Left lung (tissue), 10 donors: ENCODE results near the gene IL17RD. TPM values are rescaled to one million over a fixed set of nuclear protein-coding genes. Genes with fewer than 3 reads are reported as not detected.
A peak's percentile ranks its signal among the peaks of the same experiment; 100 is the strongest.

Experiments
- ATAC-seq: fragments of 200-7000 bp; cut with Tn5 transposase; one replicate; pipeline ENCODE4 v1.9.1; 2020; ENCODE audit warnings: moderate library complexity
- DNase-seq, 4 donors: peaks; one replicate each; pipeline ENCODE4 v3.0.0-alpha.2; 2013 to 2020
- H3K27ac ChIP-seq, 2 donors: fragments of 200-600 bp; sonication (generic) in 1 of 2; one replicate each; pipeline versions ENCODE4 v1.5.0 to v1.8.0; 2020 to 2021
- H3K27me3 ChIP-seq, 2 donors: fragments of 200-600 bp; sonication (generic) in 1 of 2; one replicate each; pipeline versions ENCODE4 v1.5.0 to v1.8.0; 2020 to 2021
- H3K36me3 ChIP-seq, 2 donors: fragments of 200-600 bp; sonication (generic) in 1 of 2; one replicate each; pipeline versions ENCODE4 v1.5.0 to v1.8.0; 2020 to 2021
- H3K4me1 ChIP-seq, 2 donors: fragments of 200-600 bp; one replicate each; pipeline ENCODE4 v1.8.0; 2021
- H3K4me3 ChIP-seq, 2 donors: fragments of 200-600 bp; sonication (generic) in 1 of 2; one replicate each; pipeline versions ENCODE4 v1.5.0 to v1.8.0; 2020 to 2021; ENCODE audit warnings: mild to moderate bottlenecking in 1 of 2
- H3K9me3 ChIP-seq, 2 donors: fragments of 200-600 bp; sonication (generic) in 1 of 2; one replicate each; pipeline versions ENCODE4 v1.5.0 to v1.8.0; 2020 to 2021
- intact Hi-C, 2 donors: fragments of 100-400 bp; cut with DNase I; formaldehyde crosslinking; loops; one replicate each; pipeline versions ENCODE4 v1.11.2 to v1.14.2; 2022
- polyA plus RNA-seq, 6 donors: library from polyadenylated mRNA; unstranded; fragments of 120-200 nt; gene quantifications; one replicate each; pipeline ENCODE4 v1.2.1, GENCODE V29; 2013; ENCODE audit not compliant: insufficient read length in 6 of 6
- total RNA-seq, 2 donors: library from RNA; stranded (reverse); fragmentation: NEBNext Ultra II Directional; extraction: Animal tissue kit (Norgen Biotek cat#: 25700); gene quantifications; one replicate each; pipeline ENCODE4 v1.2.1, GENCODE V29; 2021
- TF ChIP-seq, protein P1 (sequence below), 2 donors: fragments of 200-600 bp; sonication (generic) in 1 of 2; IDR thresholded peaks; one replicate each; pipeline versions ENCODE4 v1.5.0 to v1.8.0; 2021; ENCODE audit warnings: antibody characterized with exemption in 2 of 2
- donor health status: DM: no; HTN: yes; CAD: no.
- donor health status: DM: no; HTN: no; CAD: no.

The IL17RD gene
- total and polyA plus RNA-seq, 8 donors = 1.1 to 14.3 (median 11.1) TPM

DNA sequence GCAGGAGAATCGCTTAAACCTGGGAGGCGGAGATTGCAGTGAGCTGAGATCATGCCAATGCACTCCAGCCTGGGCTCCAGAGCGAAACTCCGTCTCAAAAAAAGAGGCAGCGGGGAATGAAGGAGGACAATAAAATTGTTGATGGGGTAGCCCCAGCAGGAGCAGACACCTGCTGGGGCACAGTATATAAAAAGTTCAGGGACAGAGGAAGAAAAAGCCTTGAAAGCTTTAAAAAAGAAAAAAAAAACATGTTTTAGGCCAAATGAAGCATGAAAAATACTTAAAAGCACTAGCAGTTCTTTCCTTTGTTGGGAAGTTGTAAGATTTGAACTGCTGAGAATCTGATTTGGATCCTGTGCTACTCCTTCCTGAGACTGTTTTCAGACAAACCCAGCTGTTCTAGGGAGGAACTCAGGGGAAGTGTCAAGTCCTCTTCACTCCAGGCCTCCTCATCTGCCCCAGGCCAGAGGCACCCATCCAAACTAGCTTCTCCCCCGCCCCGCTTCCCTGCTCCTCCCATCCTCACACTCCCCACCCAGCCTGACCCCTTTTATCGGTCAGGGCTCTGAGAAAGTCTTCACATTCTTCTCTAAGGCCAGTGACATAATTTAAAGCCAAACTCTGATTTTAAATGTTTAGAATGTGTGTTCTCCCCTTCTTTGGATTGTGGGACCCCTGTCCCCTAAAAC lies 4.9 kb downstream of the IL17RD start:
- TF ChIP-seq, protein P1, sequence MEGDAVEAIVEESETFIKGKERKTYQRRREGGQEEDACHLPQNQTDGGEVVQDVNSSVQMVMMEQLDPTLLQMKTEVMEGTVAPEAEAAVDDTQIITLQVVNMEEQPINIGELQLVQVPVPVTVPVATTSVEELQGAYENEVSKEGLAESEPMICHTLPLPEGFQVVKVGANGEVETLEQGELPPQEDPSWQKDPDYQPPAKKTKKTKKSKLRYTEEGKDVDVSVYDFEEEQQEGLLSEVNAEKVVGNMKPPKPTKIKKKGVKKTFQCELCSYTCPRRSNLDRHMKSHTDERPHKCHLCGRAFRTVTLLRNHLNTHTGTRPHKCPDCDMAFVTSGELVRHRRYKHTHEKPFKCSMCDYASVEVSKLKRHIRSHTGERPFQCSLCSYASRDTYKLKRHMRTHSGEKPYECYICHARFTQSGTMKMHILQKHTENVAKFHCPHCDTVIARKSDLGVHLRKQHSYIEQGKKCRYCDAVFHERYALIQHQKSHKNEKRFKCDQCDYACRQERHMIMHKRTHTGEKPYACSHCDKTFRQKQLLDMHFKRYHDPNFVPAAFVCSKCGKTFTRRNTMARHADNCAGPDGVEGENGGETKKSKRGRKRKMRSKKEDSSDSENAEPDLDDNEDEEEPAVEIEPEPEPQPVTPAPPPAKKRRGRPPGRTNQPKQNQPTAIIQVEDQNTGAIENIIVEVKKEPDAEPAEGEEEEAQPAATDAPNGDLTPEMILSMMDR (IDR thresholded peaks at IDR 0.05) = no peak
- DNase-seq = no peak
- no peak overlapping the region for H3K4me3 ChIP-seq
- H3K9me3 ChIP-seq = no peaks in the 10 kb centered on the region
- no peak overlapping the region for H3K27ac ChIP-seq
- H3K4me1 ChIP-seq = peaks cover 0 to 14% of the 10 kb centered on the region in 2 donors
- H3K27me3 ChIP-seq = peaks cover 0 to 81% of the 10 kb centered on the region in 2 donors
- no peak for ATAC-seq
- H3K36me3 ChIP-seq = no peaks in the 10 kb centered on the region
- intact Hi-C loops = no loop called here

DNA sequence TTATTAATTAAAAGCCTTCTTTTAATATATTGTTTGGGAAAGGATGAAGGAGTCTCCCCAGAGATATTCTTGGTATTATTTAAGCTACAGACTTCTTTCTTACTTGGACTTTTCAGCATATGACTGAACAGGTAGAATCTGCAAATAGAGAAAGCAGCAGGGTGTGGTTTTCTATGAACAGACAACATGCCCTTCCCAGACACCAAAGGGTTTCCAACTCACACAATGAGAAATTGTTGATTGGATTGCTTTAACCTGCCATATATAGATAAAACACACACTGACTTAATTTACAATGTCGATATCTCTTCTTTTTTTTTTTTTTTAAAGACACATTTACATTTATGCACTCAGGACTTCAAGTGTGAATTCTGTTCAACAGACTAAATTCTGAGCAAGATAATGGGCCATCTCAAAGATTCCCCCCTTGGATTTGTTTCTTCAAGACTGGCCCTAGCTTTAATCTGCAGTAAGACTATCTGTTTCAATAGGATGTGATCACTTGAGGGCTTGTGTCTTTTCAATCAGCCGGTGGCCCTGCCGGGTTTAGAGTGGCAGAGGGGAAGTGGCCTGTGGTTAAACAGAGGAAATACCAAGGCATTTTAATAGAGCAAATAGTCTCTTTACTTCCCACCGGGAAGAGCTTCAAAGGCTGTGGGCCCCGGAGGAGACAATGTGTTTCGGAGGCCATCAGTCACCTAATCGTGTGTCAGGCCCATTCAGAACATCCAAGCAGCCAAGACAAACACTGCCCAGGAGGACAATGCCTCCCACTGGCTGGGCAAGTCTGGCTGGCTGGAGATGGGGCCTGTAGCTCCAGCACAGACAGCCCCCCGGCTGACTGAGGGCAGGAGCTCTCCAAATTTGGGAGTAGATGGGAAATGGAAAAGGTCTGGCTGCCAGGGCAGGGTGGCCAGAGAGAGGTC lies 6.1 kb downstream of the IL17RD start:
- TF ChIP-seq, protein P1 (IDR thresholded peaks at IDR 0.05) = no peak
- H3K4me1 ChIP-seq = peaks cover 0 to 4% of the 10 kb centered on the region in 2 donors
- no peak for DNase-seq
- H3K4me3 ChIP-seq = no peak overlapping the region
- no peaks in the 10 kb centered on the region for H3K9me3 ChIP-seq
- H3K36me3 ChIP-seq = no peaks in the 10 kb centered on the region
- no peak for ATAC-seq
- H3K27ac ChIP-seq = no peak overlapping the region
- H3K27me3 ChIP-seq = peaks cover 0 to 75% of the 10 kb centered on the region in 2 donors
- intact Hi-C loops = no loop called here

DNA sequence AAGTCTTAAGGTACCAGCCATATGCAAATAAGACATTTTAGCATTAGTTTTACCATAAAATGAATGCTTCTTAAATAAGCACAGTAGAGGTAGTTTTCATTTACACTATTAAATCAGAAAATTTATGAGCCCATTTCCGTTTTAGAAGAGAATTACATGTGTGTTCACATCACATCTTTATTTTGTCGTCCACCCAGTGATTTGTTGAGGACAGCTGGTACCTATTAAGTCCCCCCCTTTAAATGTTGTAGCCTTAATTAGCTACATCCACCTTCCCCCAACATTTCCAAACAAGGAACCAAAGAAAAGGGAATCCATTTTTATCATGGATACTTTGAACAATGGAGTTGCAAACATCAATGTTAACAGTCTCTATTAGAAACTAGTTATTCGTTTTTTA lies 6.8 kb downstream of the IL17RD start:
- DNase-seq (no peak), ATAC-seq (no peak)
- Histone ChIP-seq H3K36me3 (no peaks in the 10 kb centered on the region), H3K9me3 (no peaks in the 10 kb centered on the region), H3K4me3 (no peak overlapping the region), H3K27me3 (peaks cover 0 to 69% of the 10 kb centered on the region in 2 donors), H3K27ac (no peak overlapping the region), H3K4me1 (no peaks in the 10 kb centered on the region)
- intact Hi-C loops = no loop called here
- TF ChIP-seq, protein P1 (IDR thresholded peaks at IDR 0.05) = no peak

DNA sequence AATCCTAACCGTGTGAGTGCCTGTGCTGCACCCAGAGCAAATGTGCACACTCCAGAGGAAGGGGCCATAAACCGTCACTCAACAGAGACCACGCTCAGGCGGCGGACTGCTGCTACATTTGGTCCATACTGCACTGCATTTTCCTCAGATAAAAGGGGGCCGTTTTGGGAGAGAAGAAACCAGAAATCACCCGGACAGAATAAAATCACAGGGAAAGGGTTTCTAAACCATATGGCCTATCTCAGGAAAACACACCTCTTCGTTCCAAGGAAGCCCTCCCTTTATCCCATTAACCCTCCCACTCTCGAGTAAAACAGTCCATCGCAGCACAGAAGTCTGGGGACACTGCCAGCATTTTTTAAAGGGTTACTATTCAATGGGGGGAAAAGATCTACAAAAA lies 7.6 kb downstream of the IL17RD start:
- Histone ChIP-seq H3K27me3 (peaks cover 0 to 61% of the 10 kb centered on the region in 2 donors), H3K27ac (no peak overlapping the region), H3K36me3 (no peaks in the 10 kb centered on the region), H3K4me3 (no peak overlapping the region), H3K9me3 (no peaks in the 10 kb centered on the region), H3K4me1 (no peaks in the 10 kb centered on the region)
- DNase-seq = peak in 1 of 4 donors; percentile 50
- ATAC-seq = no peak
- intact Hi-C loops = no loop called here
- TF ChIP-seq, protein P1 (IDR thresholded peaks at IDR 0.05) = no peak

DNA sequence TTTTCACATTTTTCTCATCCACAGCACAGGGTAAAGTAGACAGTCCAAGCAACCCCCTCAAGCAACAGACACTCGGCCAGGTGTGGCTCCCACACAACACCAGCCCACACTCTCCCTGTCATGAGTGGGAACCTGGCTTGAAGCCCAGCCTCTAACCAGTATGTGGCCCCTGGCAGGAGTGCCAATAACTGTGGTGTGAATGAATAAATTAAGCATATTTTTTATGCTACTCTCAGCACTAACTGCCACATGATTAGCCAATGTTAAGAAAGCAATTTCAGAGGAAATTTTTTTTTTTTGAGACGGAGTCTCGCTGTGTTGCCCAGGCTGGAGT lies 9.9 kb downstream of the IL17RD start:
- H3K4me1 ChIP-seq = no peaks in the 10 kb centered on the region
- DNase-seq (no peak), ATAC-seq (no peak)
- TF ChIP-seq, protein P1 (IDR thresholded peaks at IDR 0.05) = no peak
- H3K9me3 ChIP-seq = no peaks in the 10 kb centered on the region
- H3K36me3 ChIP-seq = no peaks in the 10 kb centered on the region
- intact Hi-C loops = no loop called here
- peaks cover 0 to 40% of the 10 kb centered on the region in 2 donors for H3K27me3 ChIP-seq
- H3K27ac ChIP-seq = no peak overlapping the region
- H3K4me3 ChIP-seq = no peak overlapping the region
